ENCODE data around the gene RANBP9.

GRCh38 chr6:13664703-13665352 is 46.8 kb downstream of the RANBP9 start:
- TF ChIP-seq, protein P1, sequence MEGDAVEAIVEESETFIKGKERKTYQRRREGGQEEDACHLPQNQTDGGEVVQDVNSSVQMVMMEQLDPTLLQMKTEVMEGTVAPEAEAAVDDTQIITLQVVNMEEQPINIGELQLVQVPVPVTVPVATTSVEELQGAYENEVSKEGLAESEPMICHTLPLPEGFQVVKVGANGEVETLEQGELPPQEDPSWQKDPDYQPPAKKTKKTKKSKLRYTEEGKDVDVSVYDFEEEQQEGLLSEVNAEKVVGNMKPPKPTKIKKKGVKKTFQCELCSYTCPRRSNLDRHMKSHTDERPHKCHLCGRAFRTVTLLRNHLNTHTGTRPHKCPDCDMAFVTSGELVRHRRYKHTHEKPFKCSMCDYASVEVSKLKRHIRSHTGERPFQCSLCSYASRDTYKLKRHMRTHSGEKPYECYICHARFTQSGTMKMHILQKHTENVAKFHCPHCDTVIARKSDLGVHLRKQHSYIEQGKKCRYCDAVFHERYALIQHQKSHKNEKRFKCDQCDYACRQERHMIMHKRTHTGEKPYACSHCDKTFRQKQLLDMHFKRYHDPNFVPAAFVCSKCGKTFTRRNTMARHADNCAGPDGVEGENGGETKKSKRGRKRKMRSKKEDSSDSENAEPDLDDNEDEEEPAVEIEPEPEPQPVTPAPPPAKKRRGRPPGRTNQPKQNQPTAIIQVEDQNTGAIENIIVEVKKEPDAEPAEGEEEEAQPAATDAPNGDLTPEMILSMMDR (IDR thresholded peaks at IDR 0.05) = no peak
- no peak for TF ChIP-seq EZH2phosphoT487 (IDR thresholded peaks at IDR 0.05)

Measured in neural progenitor cell (in vitro differentiated cells).